Dermis blood vessel endothelial cell (primary cell): Measurements from ENCODE around the gene UST. TPM values are rescaled to one million over a fixed set of nuclear protein-coding genes. Genes with fewer than 3 reads are reported as not detected.
"Not testable (repeated sequence)": the region's sequence is repeated elsewhere in the genome, so short reads cannot be mapped to it uniquely, and the experiment has no call there.

ENCODE experiments used
- DNase-seq: peaks from one replicate; pipeline ENCODE4 v3.0.0; 2010
- total RNA-seq: library from RNA; depleted of rRNA; stranded (reverse); fragments of >200 nt; gene quantifications from 2 replicates; pipeline ENCODE4 v1.2.3, GENCODE V29; 2014

UST gene
- total RNA-seq, 1 donor from 2014 or later = 0.34 TPM

DNA sequence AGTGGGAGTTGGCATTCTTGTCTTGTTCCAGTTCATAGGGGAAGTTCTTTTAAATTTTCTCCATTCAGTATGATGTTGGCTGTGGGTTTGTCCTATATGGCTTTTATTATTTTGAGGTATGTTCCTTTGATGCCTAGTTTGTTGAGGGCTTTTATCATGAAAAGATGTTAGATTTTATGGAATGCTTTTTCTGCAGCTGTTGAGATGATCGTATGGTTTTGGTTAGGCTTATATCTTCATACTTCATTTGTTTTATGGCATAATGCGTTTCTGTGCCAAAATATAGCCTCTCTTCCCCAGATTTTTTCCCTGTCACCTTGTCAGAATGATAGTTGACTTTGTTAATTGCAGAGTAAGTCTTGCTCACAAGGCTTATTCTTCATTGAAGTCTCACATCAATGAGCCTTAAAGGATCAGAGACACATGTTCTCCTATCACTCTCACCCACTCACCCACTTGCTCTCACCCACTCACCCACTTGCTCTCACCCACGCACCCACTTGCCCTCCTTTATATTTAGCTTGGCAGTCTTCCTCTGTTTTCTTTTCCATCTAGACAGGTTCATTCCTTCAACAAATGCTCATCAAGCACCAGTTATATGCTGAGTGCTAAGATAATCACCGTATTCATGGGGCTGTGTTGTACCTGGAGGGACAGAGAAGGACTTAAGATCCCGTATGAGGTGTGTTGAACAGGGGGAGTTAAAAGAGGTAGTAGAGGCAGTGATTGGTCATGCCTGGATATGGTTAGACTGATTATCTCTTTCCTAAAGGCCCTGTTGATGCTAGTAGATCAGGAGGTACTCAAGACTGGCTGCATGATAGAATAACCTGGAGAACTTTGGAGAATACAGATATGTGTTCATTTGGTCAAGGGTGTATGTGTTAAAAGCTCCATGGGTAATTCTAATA is 19.3 kb downstream of the UST start:
- no peak for DNase-seq

DNA sequence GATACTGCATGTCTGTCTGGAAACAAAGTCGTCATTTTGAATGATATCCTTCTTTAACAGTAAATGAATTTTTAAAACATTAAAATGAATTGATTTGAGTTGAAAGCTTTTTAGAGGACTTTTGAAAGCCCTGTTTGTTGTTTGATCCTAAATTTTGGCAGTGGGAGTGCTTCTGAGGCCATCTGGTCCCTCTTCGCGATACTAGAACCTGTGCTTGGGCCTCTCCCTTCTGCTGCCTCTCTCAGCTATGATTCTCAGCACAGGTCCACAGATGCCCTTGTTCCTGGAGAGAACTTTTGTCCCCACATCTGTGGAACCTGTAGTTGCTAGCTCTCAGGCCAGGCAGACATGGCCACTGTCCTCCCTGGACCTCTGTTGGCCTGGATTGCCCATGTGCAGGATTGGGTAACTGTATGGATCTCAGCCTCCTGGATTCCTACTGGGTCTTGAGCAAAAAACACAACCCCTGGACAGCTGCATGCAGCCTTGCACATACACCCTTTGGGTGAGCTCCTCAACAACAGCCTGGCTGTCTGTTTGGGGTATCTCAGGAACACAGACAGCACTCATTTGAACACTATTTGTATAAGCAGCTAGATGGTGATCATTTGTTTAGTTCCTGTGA is 21.9 kb downstream of the UST start:
- no peak for DNase-seq

DNA sequence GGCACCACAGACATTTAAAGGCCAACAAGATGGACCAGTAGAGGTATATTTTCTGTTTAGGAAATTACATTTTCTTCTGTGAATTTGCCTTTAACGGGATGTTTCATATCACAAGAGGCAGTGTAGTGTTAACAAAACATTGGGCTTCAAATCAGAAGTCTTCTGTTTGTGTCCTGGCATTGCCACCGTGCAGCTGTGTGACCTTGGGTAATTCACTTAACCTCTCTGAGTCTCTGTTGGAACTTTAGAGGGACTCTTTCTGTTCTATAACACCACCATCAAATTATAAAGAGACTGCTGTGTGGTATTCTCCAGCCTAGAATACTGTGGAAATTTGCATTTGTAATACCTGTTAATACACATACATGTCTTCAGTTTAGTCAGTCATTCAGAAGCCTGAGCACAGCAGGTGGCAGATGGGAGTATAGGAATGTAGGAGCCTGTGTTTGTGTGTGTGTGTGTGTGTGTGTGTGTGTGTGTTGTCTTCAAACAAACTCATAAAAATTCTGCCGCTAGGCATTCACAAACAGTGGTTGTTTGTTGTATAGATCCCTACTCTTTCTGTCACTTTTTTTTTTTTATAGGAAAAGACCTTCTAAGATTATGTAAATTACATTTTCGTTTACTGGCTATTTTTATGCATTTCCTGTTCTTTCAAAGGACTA is 22.6 kb downstream of the UST start:
- no peak for DNase-seq

DNA sequence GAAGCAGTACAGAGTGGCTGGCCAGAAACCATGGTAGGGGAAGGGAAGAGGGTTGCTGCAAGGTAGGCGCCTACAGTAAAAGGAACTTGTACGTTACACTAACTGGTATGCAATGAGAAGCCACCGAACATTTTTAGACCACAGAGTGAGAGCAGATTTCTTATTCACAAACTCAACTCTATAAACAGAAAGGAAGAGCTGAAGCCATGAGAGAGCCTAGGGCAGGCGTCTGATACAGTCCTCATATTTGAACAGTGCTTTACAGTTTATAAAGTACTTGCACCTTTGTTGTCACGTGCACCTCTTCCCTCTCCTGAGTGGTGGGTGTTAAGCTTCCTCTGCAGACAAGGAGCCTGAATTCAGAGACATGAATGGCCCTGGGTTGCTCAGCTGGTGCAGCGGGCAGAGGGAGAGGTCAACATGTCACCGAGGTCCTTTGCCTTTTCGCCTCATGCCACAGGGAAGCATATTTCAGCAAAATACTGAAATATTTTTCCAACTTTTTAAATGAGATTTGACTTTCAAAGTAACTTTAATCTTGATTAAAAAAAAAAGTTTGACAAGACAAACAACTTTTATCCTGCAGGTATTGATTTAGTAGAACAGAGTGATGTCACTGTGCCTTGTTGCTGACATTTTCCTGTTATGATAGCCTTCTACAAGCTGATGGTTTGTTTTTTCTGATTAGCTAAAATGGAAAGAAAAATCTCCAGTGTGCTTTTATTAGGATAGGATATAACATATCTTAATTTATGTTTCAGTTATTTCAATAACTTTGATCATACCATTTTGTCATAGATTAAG is 23.8 kb downstream of the UST start:
- DNase-seq = no peak

DNA sequence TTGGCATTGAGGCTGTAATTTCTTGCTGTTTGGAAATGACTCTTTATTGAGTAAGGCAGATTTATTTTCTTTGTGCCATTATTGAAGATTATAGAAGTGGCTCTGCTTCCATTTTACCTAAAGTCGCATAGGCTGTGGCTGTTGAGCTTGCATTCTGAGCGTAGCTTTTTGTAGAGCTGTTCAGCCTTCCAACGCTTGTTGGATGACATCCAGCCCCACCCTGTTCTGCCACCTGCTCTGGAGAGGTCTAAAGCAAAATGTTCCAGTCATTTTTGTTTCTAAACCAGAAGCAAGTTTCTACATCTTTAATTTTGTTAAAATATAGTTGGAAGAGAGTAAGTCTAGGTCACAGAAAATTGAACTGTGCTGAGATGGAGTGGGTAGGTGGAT is 24.4 kb downstream of the UST start:
- DNase-seq = no peak

- no peak for DNase-seq
These were observed 25.2 kb downstream of the UST start for GRCh38 chr6:148771896-148772554.

DNA sequence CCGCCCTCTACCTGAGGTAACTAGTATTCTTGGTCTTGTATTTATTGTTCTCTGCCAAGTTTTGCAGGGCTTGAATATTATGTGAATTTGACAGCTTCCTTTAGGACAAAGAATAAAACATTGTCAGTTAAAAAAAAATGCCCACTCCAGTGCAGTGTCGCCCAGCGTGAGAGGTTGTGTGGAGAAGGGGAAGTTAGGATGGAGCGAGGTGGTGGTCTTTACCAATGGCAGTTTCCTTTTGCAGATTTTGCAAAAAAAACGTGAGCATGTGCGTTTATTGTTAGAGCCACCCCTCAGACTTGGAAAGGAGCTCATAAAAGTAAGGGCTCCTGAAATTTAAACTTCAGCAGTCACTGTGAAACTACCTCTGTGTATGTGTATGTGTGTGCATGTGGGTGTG is 28.3 kb downstream of the UST start:
- no peak for DNase-seq

GRCh38 chr6:148776321-148777308 is 29.8 kb downstream of the UST start:
- no peak for DNase-seq

DNA sequence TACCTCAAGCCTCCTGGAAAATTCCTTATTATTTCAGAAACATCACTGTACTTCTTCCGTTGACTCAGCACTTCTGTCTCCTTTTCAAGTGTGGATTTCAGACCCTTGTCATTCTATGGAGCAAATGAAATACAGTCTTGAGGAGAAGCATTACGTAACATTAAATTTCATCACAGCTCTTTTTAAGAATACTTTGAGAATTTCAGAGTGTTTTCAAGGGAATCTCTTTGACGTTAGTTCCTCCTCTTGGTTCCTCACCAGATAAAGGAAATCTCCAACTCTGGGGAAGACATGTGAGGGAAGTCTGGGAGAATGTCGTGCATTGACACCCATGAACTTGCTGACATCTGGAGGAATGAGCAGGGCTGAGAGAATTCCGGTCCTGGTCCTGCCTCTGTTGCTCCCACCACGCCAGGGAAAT is 32.3 kb downstream of the UST start:
- no peak for DNase-seq

DNA sequence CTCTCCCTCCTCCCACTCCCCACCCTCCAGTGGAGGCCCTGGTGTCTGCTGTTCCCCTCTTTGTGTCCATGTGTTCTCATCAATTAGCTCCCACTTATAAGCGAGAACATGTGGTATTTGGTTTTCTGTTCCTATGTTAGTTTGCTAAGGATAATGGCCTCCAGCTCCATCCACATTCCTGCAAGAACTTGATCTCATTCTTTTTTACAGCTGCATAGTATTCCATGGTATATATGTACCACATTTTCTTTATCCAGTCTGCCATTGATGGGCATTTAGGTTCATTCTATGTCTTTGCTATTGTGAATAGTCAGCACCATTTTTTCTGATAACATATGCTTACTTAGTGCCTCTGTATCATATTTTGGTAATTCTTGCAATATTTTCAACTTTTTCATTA is 33.6 kb downstream of the UST start:
- not testable (repeated sequence) for DNase-seq

DNA sequence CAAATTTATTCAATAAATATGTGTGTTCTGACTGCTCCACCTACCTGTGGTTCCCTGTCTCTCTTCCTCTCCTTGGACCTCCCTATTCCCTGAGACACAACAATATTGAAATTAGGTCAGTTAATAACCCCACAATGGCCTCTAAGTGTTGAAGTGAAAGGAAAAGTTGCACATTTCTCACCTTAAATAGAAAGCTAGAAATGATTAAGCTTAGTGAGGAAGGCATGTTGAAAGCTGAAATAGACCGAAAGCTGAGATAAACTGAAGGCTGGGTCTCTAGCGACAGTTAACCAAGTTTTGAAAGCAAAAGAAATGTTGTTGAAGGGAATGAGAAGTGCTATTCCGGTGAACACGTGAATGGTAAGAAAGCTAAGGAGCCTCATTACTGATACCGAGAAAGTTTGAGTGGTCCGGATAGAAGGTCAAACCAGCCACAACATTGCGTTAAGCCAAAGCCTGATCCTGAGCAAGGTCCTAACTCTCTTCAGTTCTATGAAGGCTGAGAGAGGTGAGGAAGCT is 34.1 kb downstream of the UST start:
- no peak for DNase-seq

GRCh38 chr6:148789948-148790347 is 43.1 kb downstream of the UST start:
- no peak for DNase-seq

DNA sequence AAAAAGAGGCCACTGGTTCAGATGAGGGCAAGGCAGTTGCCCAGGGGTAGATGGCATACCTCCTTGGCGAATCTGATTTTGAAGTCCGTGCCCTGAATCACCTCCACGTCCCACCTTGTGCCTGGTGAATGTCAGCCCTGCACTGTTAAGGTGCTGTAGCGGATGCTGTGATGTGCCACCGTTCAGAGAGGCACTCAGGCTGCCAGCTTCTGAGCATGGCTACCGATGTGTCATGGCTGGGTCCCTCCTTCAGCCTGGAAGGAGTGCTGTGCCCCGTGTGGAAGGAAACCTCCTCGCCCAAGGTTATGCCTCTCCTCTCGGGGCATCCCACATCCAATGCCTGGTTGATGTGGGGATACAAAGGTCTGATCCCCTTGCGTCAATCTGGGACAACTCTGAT is 43.6 kb downstream of the UST start:
- DNase-seq = no peak

GRCh38 chr6:148790817-148791216 is 44.0 kb downstream of the UST start:
- DNase-seq = no peak

DNA sequence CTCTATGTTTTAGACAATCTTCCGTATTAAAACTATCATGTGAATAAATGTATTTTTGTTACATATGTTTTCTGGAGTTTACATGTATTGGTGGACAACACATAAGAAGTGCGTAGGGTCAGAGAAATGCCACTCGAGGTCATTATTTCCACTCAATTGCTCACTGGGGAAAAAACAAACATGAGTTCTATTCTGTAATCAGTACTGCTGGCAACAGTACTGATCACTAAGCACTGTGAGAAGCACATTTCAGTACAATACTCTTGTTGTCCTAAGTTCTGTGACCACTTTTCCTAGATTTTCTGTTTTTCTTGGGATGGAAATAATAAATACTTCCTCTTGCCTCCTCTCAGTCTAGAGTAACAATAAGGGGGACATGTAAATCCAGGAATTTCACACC is 44.5 kb downstream of the UST start:
- DNase-seq = no peak

- DNase-seq = no peak
These were observed 46.9 kb downstream of the UST start for GRCh38 chr6:148793721-148794120.

- DNase-seq = no peak
These were observed 48.0 kb downstream of the UST start for GRCh38 chr6:148794797-148795196.

GRCh38 chr6:148795563-148795962 is 48.7 kb downstream of the UST start:
- no peak for DNase-seq

DNA sequence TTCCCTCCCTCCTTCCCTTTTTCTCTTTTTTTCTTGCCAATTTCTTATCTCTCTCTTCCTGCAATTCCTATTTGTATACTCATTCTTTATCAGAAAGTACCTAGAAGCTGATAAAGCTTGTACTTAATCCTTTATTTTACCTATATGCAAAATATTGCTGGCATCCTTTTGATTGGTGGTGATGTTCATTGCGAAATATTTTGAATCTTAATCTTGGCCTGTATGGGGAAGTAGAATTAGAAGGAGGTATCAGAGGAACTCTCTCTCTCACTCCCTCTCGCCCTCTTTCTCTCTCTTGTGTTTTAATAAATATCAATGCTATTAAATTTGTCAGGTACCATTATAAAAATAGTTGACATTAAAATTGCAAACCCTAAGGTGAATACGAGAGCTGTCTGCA is 52.8 kb downstream of the UST start:
- DNase-seq = no peak

DNA sequence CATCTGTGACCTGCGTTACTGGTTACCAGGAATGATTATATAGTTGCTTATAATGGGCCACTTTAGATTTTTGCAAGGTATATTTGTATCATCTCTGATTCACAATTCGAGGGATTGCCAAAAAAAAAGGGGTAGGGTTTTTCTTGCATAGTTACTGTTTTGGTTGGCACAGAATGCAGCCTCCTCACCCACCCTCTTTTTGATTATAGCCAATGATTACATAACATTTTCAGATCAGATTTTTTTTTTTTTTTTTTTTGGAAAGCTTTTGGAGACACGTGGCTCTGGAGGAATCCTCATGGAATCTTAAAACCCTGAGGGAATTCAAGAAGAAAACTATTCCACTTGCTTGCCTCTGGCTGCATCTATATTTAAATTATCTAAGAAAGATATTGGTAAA is 53.7 kb downstream of the UST start:
- DNase-seq = no peak

GRCh38 chr6:148803979-148804378 is 57.1 kb downstream of the UST start:
- no peak for DNase-seq
